HG02970 (cell line): ENCODE measurements around the gene EXT2.

Source experiments
- ATAC-seq: cut with Tn5 transposase; IDR thresholded peaks from one replicate; pipeline ENCODE4 v1.9.1; 2021; ENCODE audit warnings: mild to moderate bottlenecking, moderate library complexity, moderate number of reproducible peaks; ENCODE audit not compliant: unreplicated experiment, low FRiP score

EXT2 gene

DNA sequence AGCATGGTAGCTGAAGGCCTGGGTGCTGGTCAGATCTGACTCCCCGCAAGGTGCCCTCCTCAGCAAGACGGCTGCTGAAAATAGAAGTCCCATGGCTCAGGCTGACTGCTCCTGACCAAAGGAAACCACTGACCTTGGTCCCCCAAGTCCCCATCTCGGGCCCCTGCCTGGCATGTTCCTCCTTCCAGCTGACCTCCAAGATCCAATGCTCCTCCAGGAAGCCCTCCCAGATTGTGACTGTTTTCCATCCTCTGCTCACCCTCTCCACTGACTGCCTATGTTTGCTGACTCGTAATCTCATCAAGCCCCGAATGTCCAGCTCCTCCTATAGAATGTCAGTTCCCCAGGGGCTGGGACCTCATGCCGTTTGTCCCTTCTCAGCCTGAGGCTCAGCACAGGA is 184.0 kb downstream of the EXT2 start:
- no peak for ATAC-seq

GRCh38 chr11:44280257-44280656 is 184.8 kb downstream of the EXT2 start:
- no peak for ATAC-seq

DNA sequence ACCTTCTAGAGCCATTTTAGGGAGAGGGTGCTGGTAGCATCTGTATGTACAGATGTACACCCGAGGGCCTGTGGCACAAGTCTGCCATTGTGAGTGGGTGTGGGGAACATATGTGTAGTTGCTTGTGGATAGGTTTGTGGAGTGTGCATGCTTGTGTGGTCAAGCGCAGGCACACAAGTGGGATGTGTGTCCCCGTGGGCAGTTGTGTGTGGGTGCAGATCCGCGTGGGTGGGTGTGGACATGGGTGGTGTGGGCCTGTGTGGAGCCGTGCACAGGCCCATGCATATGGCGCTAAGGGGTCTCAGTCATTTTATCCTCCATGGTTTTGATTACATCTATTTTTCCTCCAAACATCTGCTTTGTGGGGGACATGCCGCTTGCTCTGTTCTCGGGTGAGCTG is 185.7 kb downstream of the EXT2 start:
- ATAC-seq = no peak

- ATAC-seq = no peak
These were observed 187.1 kb downstream of the EXT2 start for GRCh38 chr11:44282620-44283019.

DNA sequence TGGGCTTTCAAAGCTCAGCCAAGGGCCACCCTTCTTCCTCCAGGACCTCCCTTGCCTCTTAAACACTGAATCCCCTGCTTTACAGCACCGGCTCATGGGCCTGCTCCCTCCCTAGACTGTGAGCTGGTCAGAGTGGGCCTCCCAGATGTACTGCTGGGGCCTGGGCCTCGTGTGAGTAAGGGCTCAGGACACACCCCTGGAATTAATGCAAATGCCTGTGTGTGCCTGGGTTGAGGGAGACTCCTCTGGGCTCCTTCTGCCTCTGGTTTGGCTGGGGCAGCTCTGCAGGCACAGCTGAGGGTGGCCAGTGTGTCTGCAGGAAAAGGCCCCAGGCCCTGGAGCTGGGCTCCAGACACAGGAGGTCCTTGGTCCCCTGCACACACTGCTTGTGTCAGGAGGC is 190.3 kb downstream of the EXT2 start:
- ATAC-seq = no peak

GRCh38 chr11:44286268-44286880 is 190.9 kb downstream of the EXT2 start:
- no peak for ATAC-seq

- no peak for ATAC-seq
These were observed 191.4 kb downstream of the EXT2 start for GRCh38 chr11:44286911-44287310.

- ATAC-seq = no peak
These were observed 192.7 kb downstream of the EXT2 start for GRCh38 chr11:44288133-44288526.

GRCh38 chr11:44290208-44290607 is 194.7 kb downstream of the EXT2 start:
- ATAC-seq = no peak
